Erythroblast (primary cell): ENCODE data around the gene RFX8.

Experiments
- GATA1 ChIP-seq: IDR thresholded peaks from 2 replicates; pipeline ENCODE4 v1.6.1; 2011; ENCODE audit warnings: low read depth, mild to moderate bottlenecking, control low read depth, low read length, moderate library complexity
- POLR2A ChIP-seq: IDR thresholded peaks from 2 replicates; pipeline ENCODE4 v1.6.1; 2011; ENCODE audit warnings: mild to moderate bottlenecking, low read length

- TF ChIP-seq POLR2A (no peak), GATA1 (no peak)
Measured at GRCh38 chr2:101369100-101369499, 105.8 kb downstream of the RFX8 start.
